ENCODE data around the gene PTPRT. TPM values are rescaled to one million over a fixed set of nuclear protein-coding genes. Genes with fewer than 3 reads are reported as not detected.

The PTPRT gene
- polyA plus RNA-seq, 1 of the 3 experiments (the other 2 are of a cell fraction), result not detected

DNA sequence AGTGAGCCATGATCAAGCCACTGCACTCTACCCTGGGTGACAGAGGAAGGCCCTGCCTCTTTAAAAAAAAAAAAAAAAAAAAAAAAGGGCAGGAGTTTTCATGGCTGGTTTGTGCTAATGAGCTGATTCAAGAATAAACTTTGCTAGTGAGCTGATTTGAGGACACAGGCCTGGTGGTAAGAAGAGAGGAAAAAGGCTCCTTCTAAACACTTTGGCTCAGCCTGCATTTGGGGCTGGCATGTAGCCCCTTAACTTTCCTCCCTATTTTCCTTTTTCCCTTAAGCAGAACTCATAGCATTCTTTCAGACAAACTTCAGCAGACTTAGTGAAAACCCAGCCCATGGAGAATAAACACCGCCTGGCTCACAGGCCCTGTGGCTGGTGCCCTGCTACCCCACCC is 432.7 kb downstream of the PTPRT start:
- Histone ChIP-seq H4K20me1 (ENCODE audit: insufficient read depth) (no peaks in the 10 kb centered on the region), H3K4me1 (ENCODE audit: control insufficient read depth in 1 of 2, insufficient read depth in 2 of 2, low read depth in 1 of 2, low read length in 1 of 2) (no peaks in the 10 kb centered on the region), H3K36me3 (replicated peaks in 1 of 2; ENCODE audit: control insufficient read depth in 1 of 2, insufficient read depth in 2 of 2, low read length in 1 of 2) (no peaks in the 10 kb centered on the region), H3K4me2 (no peak overlapping the region), H3K9me2 (no peaks in the 10 kb centered on the region), H3K9me3 (no peaks in the 10 kb centered on the region), H3K4me3 (ENCODE audit: low read depth in 2 of 2, low read length in 1 of 2) (no peak overlapping the region), H2AFZ (ENCODE audit: low read depth) (no peak overlapping the region), H3F3A (replicated peaks; ENCODE audit: insufficient read depth) (no peaks in the 10 kb centered on the region), H3K9ac (no peak overlapping the region), H3K27me3 (ENCODE audit: insufficient read depth) (no peaks in the 10 kb centered on the region), H3K27ac (ENCODE audit: low read depth in 2 of 2, low read length in 1 of 2) (no peak overlapping the region), H3K79me2 (ENCODE audit: insufficient read depth) (no peaks in the 10 kb centered on the region)
- DNase-seq, result no peak
- ChIA-PET CTCF (no interaction called here), POLR2A (no interaction called here)
- TF ChIP-seq CHD2 (IDR thresholded peaks at IDR 0.05; ENCODE audit: low read length, partially characterized antibody) (no peak), FOXJ3 (CRISPR knock-in tag; IDR thresholded peaks at IDR 0.05) (no peak), SIN3A (IDR thresholded peaks at IDR 0.05; ENCODE audit: borderline replicate concordance, low read depth, low read length) (no peak), ELF1 (IDR thresholded peaks at IDR 0.05) (no peak), JUND (IDR thresholded peaks at IDR 0.05) (no peak), RXRA (IDR thresholded peaks at IDR 0.05; ENCODE audit: borderline replicate concordance, low read depth) (no peak), FOSL2 (IDR thresholded peaks at IDR 0.05; ENCODE audit: borderline replicate concordance, low read depth) (no peak)
- TF ChIP-seq, protein P1, sequence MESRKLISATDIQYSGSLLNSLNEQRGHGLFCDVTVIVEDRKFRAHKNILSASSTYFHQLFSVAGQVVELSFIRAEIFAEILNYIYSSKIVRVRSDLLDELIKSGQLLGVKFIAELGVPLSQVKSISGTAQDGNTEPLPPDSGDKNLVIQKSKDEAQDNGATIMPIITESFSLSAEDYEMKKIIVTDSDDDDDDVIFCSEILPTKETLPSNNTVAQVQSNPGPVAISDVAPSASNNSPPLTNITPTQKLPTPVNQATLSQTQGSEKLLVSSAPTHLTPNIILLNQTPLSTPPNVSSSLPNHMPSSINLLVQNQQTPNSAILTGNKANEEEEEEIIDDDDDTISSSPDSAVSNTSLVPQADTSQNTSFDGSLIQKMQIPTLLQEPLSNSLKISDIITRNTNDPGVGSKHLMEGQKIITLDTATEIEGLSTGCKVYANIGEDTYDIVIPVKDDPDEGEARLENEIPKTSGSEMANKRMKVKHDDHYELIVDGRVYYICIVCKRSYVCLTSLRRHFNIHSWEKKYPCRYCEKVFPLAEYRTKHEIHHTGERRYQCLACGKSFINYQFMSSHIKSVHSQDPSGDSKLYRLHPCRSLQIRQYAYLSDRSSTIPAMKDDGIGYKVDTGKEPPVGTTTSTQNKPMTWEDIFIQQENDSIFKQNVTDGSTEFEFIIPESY (IDR thresholded peaks at IDR 0.05; ENCODE audit: borderline replicate concordance, low read depth), result no peak
- TF ChIP-seq, protein P2, sequence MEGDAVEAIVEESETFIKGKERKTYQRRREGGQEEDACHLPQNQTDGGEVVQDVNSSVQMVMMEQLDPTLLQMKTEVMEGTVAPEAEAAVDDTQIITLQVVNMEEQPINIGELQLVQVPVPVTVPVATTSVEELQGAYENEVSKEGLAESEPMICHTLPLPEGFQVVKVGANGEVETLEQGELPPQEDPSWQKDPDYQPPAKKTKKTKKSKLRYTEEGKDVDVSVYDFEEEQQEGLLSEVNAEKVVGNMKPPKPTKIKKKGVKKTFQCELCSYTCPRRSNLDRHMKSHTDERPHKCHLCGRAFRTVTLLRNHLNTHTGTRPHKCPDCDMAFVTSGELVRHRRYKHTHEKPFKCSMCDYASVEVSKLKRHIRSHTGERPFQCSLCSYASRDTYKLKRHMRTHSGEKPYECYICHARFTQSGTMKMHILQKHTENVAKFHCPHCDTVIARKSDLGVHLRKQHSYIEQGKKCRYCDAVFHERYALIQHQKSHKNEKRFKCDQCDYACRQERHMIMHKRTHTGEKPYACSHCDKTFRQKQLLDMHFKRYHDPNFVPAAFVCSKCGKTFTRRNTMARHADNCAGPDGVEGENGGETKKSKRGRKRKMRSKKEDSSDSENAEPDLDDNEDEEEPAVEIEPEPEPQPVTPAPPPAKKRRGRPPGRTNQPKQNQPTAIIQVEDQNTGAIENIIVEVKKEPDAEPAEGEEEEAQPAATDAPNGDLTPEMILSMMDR (IDR thresholded peaks at IDR 0.05), result no peak
- TF ChIP-seq, protein P3, sequence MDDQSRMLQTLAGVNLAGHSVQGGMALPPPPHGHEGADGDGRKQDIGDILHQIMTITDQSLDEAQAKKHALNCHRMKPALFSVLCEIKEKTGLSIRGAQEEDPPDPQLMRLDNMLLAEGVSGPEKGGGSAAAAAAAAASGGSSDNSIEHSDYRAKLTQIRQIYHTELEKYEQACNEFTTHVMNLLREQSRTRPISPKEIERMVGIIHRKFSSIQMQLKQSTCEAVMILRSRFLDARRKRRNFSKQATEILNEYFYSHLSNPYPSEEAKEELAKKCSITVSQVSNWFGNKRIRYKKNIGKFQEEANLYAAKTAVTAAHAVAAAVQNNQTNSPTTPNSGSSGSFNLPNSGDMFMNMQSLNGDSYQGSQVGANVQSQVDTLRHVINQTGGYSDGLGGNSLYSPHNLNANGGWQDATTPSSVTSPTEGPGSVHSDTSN (IDR thresholded peaks at IDR 0.05), result no peak
- WGBS (ENCODE audit: low lambda C conversion rate), result 73% methylated on average over 1 of the region's 1 CpG

DNA sequence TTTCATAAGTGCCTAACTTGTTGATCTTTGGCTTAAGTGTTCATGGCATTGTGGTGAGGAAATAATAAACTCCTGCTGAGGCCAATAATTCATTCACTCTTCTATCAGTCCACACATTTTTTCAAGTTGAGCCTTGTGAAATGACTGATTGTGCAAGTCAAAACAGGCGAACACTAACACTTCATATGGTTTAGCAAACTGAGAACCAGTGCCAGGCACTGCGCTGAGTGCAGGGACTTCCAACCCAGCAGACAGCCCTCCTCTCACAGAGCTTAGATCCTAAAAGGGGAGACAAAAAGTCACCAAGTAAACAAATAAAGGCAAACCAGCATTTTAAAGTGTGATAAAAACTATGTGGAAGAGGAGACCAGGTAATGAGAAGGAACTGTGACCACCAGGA is 435.0 kb downstream of the PTPRT start:
- Histone ChIP-seq H3K9ac (no peak overlapping the region), H3K27ac (ENCODE audit: low read depth in 2 of 2, low read length in 1 of 2) (no peak overlapping the region), H4K20me1 (ENCODE audit: insufficient read depth) (no peaks in the 10 kb centered on the region), H3K4me3 (ENCODE audit: low read depth in 2 of 2, low read length in 1 of 2) (no peak overlapping the region), H3K36me3 (replicated peaks in 1 of 2; ENCODE audit: control insufficient read depth in 1 of 2, insufficient read depth in 2 of 2, low read length in 1 of 2) (no peaks in the 10 kb centered on the region), H3K4me2 (no peak overlapping the region), H2AFZ (ENCODE audit: low read depth) (no peak overlapping the region), H3K9me3 (no peaks in the 10 kb centered on the region), H3K9me2 (no peaks in the 10 kb centered on the region), H3K4me1 (ENCODE audit: control insufficient read depth in 1 of 2, insufficient read depth in 2 of 2, low read depth in 1 of 2, low read length in 1 of 2) (no peaks in the 10 kb centered on the region), H3K27me3 (ENCODE audit: insufficient read depth) (no peaks in the 10 kb centered on the region), H3F3A (replicated peaks; ENCODE audit: insufficient read depth) (no peaks in the 10 kb centered on the region), H3K79me2 (ENCODE audit: insufficient read depth) (no peaks in the 10 kb centered on the region)
- CTCF ChIA-PET, result no interaction called here
- TF ChIP-seq YY1 (IDR thresholded peaks at IDR 0.05; ENCODE audit: low read depth) (no peak), FOXJ3 (CRISPR knock-in tag; IDR thresholded peaks at IDR 0.05) (no peak), RCOR1 (IDR thresholded peaks at IDR 0.05; ENCODE audit: low read length) (no peak), TCF12 (IDR thresholded peaks at IDR 0.05) (no peak), RFX5 (IDR thresholded peaks at IDR 0.05; ENCODE audit: low read length) (no peak), MEF2A (IDR thresholded peaks at IDR 0.05; ENCODE audit: borderline replicate concordance, low read depth) (no peak), GATA2 (CRISPR knock-in tag; IDR thresholded peaks at IDR 0.05) (no peak)
- TF ChIP-seq, protein P4, sequence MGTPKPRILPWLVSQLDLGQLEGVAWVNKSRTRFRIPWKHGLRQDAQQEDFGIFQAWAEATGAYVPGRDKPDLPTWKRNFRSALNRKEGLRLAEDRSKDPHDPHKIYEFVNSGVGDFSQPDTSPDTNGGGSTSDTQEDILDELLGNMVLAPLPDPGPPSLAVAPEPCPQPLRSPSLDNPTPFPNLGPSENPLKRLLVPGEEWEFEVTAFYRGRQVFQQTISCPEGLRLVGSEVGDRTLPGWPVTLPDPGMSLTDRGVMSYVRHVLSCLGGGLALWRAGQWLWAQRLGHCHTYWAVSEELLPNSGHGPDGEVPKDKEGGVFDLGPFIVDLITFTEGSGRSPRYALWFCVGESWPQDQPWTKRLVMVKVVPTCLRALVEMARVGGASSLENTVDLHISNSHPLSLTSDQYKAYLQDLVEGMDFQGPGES (IDR thresholded peaks at IDR 0.05; ENCODE audit: low read depth, low read length), result no peak
- TF ChIP-seq, protein P5, sequence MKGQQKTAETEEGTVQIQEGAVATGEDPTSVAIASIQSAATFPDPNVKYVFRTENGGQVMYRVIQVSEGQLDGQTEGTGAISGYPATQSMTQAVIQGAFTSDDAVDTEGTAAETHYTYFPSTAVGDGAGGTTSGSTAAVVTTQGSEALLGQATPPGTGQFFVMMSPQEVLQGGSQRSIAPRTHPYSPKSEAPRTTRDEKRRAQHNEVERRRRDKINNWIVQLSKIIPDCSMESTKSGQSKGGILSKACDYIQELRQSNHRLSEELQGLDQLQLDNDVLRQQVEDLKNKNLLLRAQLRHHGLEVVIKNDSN (IDR thresholded peaks at IDR 0.05; ENCODE audit: borderline replicate concordance, low read depth), result no peak
- whole genome bisulfite sequencing (ENCODE audit: low lambda C conversion rate), result 36% methylated on average over 2 of the region's 2 CpGs
- DNase-seq, result no peak
- POLR2A ChIA-PET, result no interaction called here

Data from SK-N-SH (cell line).